A673 (cell line): ENCODE measurements around the gene MYT1.

Source experiments
- CTCF ChIP-seq: fragments of 300-800, 200-600 bp; sonication (generic); conservative IDR thresholded peaks from 2 replicates; pipeline ENCODE4 v1.5.1; 2017; ENCODE audit warnings: low read depth, mild to moderate bottlenecking, antibody characterized with exemption, low read length, moderate library complexity, mixed read lengths
- EZH2 ChIP-seq: fragments of 200-600 bp; sonication (generic); IDR thresholded peaks from 2 replicates; pipeline ENCODE4 v1.6.1; 2017; ENCODE audit warnings: borderline replicate concordance, low read depth, mild to moderate bottlenecking, mixed read lengths, antibody characterized with exemption, low read length; ENCODE audit not compliant: poor library complexity, severe bottlenecking

GRCh38 chr20:64207641-64208590, 43.7 kb downstream of the MYT1 start:
- TF ChIP-seq CTCF, result no peak
- TF ChIP-seq EZH2, result no peak
